ENCODE measurements around the gene PTPRK.

The PTPRK gene

GRCh38 chr6:128482642-128483041 is 37.8 kb downstream of the PTPRK start:
- FAIRE-seq (no peak), DNase-seq (ENCODE audit: insufficient read length, low spot score) (no peak)
- TF ChIP-seq POU2F2 (IDR thresholded peaks at IDR 0.05; ENCODE audit: low read depth, low read length): no peak
- no peak for TF ChIP-seq POLR2AphosphoS5 (IDR thresholded peaks at IDR 0.05; ENCODE audit: low read depth, low read length)
- TF ChIP-seq TAF1 (IDR thresholded peaks at IDR 0.05; ENCODE audit: low read depth, low read length): no peak
- TF ChIP-seq PAX5 (IDR thresholded peaks at IDR 0.05; ENCODE audit: insufficient read depth, low read length, severe bottlenecking): no peak
- no peak for TF ChIP-seq SPI1 (IDR thresholded peaks at IDR 0.05; ENCODE audit: low read depth, low read length)
- no peak for TF ChIP-seq POLR2A (IDR thresholded peaks at IDR 0.05; ENCODE audit: low read depth, low read length)

GRCh38 chr6:128479991-128480390 is 40.4 kb downstream of the PTPRK start:
- TF ChIP-seq POLR2A (IDR thresholded peaks at IDR 0.05; ENCODE audit: low read depth, low read length) (no peak), TAF1 (IDR thresholded peaks at IDR 0.05; ENCODE audit: low read depth, low read length) (no peak), POLR2AphosphoS5 (IDR thresholded peaks at IDR 0.05; ENCODE audit: low read depth, low read length) (no peak)
- DNase-seq (ENCODE audit: insufficient read length, low spot score) (no peak), FAIRE-seq (no peak)

GRCh38 chr6:128479048-128479666 is 41.2 kb downstream of the PTPRK start:
- TF ChIP-seq PAX5 (IDR thresholded peaks at IDR 0.05; ENCODE audit: insufficient read depth, low read length, severe bottlenecking) (no peak), POLR2A (IDR thresholded peaks at IDR 0.05; ENCODE audit: low read depth, low read length) (no peak), POU2F2 (IDR thresholded peaks at IDR 0.05; ENCODE audit: low read depth, low read length) (no peak), POLR2AphosphoS5 (IDR thresholded peaks at IDR 0.05; ENCODE audit: low read depth, low read length) (no peak), TAF1 (IDR thresholded peaks at IDR 0.05; ENCODE audit: low read depth, low read length) (no peak), SPI1 (IDR thresholded peaks at IDR 0.05; ENCODE audit: low read depth, low read length) (no peak)
- DNase-seq (ENCODE audit: insufficient read length, low spot score) (no peak), FAIRE-seq (no peak)

- TF ChIP-seq SPI1 (IDR thresholded peaks at IDR 0.05; ENCODE audit: low read depth, low read length) (no peak), POLR2AphosphoS5 (IDR thresholded peaks at IDR 0.05; ENCODE audit: low read depth, low read length) (no peak), POU2F2 (IDR thresholded peaks at IDR 0.05; ENCODE audit: low read depth, low read length) (no peak), PAX5 (IDR thresholded peaks at IDR 0.05; ENCODE audit: insufficient read depth, low read length, severe bottlenecking) (no peak), TAF1 (IDR thresholded peaks at IDR 0.05; ENCODE audit: low read depth, low read length) (no peak), POLR2A (IDR thresholded peaks at IDR 0.05; ENCODE audit: low read depth, low read length) (no peak)
- FAIRE-seq: peak; percentile 45
- DNase-seq (ENCODE audit: insufficient read length, low spot score): no peak
Measured at GRCh38 chr6:128478230-128479047, 42.0 kb downstream of the PTPRK start.

- FAIRE-seq: no peak
- TF ChIP-seq PAX5 (IDR thresholded peaks at IDR 0.05; ENCODE audit: insufficient read depth, low read length, severe bottlenecking): no peak
- TF ChIP-seq SPI1 (IDR thresholded peaks at IDR 0.05; ENCODE audit: low read depth, low read length): no peak
- TF ChIP-seq POLR2AphosphoS5 (IDR thresholded peaks at IDR 0.05; ENCODE audit: low read depth, low read length): no peak
- no peak for TF ChIP-seq TAF1 (IDR thresholded peaks at IDR 0.05; ENCODE audit: low read depth, low read length)
- no peak for TF ChIP-seq POU2F2 (IDR thresholded peaks at IDR 0.05; ENCODE audit: low read depth, low read length)
- no peak for TF ChIP-seq POLR2A (IDR thresholded peaks at IDR 0.05; ENCODE audit: low read depth, low read length)
- no peak for DNase-seq (ENCODE audit: insufficient read length, low spot score)
Measured at GRCh38 chr6:128474933-128475332, 45.5 kb downstream of the PTPRK start.

- no peak for DNase-seq (ENCODE audit: insufficient read length, low spot score)
Measured at GRCh38 chr6:128474481-128474880, 45.9 kb downstream of the PTPRK start.

GRCh38 chr6:128471907-128472306 is 48.5 kb downstream of the PTPRK start:
- no peak for FAIRE-seq
- DNase-seq (ENCODE audit: insufficient read length, low spot score): no peak
- TF ChIP-seq POLR2A (IDR thresholded peaks at IDR 0.05; ENCODE audit: low read depth, low read length) (no peak), POLR2AphosphoS5 (IDR thresholded peaks at IDR 0.05; ENCODE audit: low read depth, low read length) (no peak), SPI1 (IDR thresholded peaks at IDR 0.05; ENCODE audit: low read depth, low read length) (no peak), PAX5 (IDR thresholded peaks at IDR 0.05; ENCODE audit: insufficient read depth, low read length, severe bottlenecking) (no peak), TAF1 (IDR thresholded peaks at IDR 0.05; ENCODE audit: low read depth, low read length) (no peak), POU2F2 (IDR thresholded peaks at IDR 0.05; ENCODE audit: low read depth, low read length) (no peak)

More at GRCh38 chr6:128474481-128474880, 45.9 kb downstream of the PTPRK start:
- FAIRE-seq: no peak
- TF ChIP-seq PAX5 (IDR thresholded peaks at IDR 0.05; ENCODE audit: insufficient read depth, low read length, severe bottlenecking): no peak
- no peak for TF ChIP-seq TAF1 (IDR thresholded peaks at IDR 0.05; ENCODE audit: low read depth, low read length)
- no peak for TF ChIP-seq POLR2AphosphoS5 (IDR thresholded peaks at IDR 0.05; ENCODE audit: low read depth, low read length)
- TF ChIP-seq POU2F2 (IDR thresholded peaks at IDR 0.05; ENCODE audit: low read depth, low read length): no peak
- TF ChIP-seq POLR2A (IDR thresholded peaks at IDR 0.05; ENCODE audit: low read depth, low read length): no peak
- TF ChIP-seq SPI1 (IDR thresholded peaks at IDR 0.05; ENCODE audit: low read depth, low read length): no peak

GRCh38 chr6:128465368-128466343 is 54.7 kb downstream of the PTPRK start:
- DNase-seq (ENCODE audit: insufficient read length, low spot score): no peak
- no peak for FAIRE-seq
- no peak for TF ChIP-seq SPI1 (IDR thresholded peaks at IDR 0.05; ENCODE audit: low read depth, low read length)
- TF ChIP-seq POLR2AphosphoS5 (IDR thresholded peaks at IDR 0.05; ENCODE audit: low read depth, low read length): no peak
- no peak for TF ChIP-seq POU2F2 (IDR thresholded peaks at IDR 0.05; ENCODE audit: low read depth, low read length)
- no peak for TF ChIP-seq POLR2A (IDR thresholded peaks at IDR 0.05; ENCODE audit: low read depth, low read length)
- no peak for TF ChIP-seq TAF1 (IDR thresholded peaks at IDR 0.05; ENCODE audit: low read depth, low read length)
- no peak for TF ChIP-seq PAX5 (IDR thresholded peaks at IDR 0.05; ENCODE audit: insufficient read depth, low read length, severe bottlenecking)

All from GM12891 (cell line).